ENCODE data around the gene VASH2.
A peak's percentile ranks its signal among the peaks of the same experiment; 100 is the strongest.
"Not testable (repeated sequence)": the region's sequence is repeated elsewhere in the genome, so short reads cannot be mapped to it uniquely, and the experiment has no call there.

VASH2 gene

GRCh38 chr1:212950243-212951125 is at the start of gene VASH2:
TSS of gene VASH2 (plus strand) at chr1:212950541. CDS start at chr1:212951543, 1,002 bp downstream.
- peak; percentile 90 for FAIRE-seq

GRCh38 chr1:212901290-212901689 is 49.1 kb upstream of the VASH2 start:
- no peak for FAIRE-seq

- no peak for FAIRE-seq
Observed at GRCh38 chr1:212902054-212902453, 48.3 kb upstream of the VASH2 start.

GRCh38 chr1:212903664-212904063 is 46.7 kb upstream of the VASH2 start:
- FAIRE-seq: no peak

- not testable (repeated sequence) for FAIRE-seq
Observed at GRCh38 chr1:212908071-212908470, 42.3 kb upstream of the VASH2 start.

- no peak for FAIRE-seq
Observed at GRCh38 chr1:212908971-212909370, 41.4 kb upstream of the VASH2 start.

- FAIRE-seq: no peak
Observed at GRCh38 chr1:212909652-212910063, 40.7 kb upstream of the VASH2 start.

- not testable (repeated sequence) for FAIRE-seq
Observed at GRCh38 chr1:212910213-212910612, 40.1 kb upstream of the VASH2 start.

GRCh38 chr1:212913638-212914037 is 36.7 kb upstream of the VASH2 start:
- FAIRE-seq: not testable (repeated sequence)

- FAIRE-seq: not testable (repeated sequence)
Observed at GRCh38 chr1:212914110-212914509, 36.2 kb upstream of the VASH2 start.

- no peak for FAIRE-seq
Observed at GRCh38 chr1:212914789-212915188, 35.6 kb upstream of the VASH2 start.

- no peak for FAIRE-seq
Observed at GRCh38 chr1:212915245-212916091, 34.9 kb upstream of the VASH2 start.

GRCh38 chr1:212916481-212917133 is 33.7 kb upstream of the VASH2 start:
- FAIRE-seq: no peak

- no peak for FAIRE-seq
Observed at GRCh38 chr1:212917134-212917485, 33.2 kb upstream of the VASH2 start.

- FAIRE-seq: no peak
Observed at GRCh38 chr1:212917858-212918257, 32.5 kb upstream of the VASH2 start.

- no peak for FAIRE-seq
Observed at GRCh38 chr1:212918824-212919223, 31.5 kb upstream of the VASH2 start.

GRCh38 chr1:212920246-212920645 is 30.1 kb upstream of the VASH2 start:
- no peak for FAIRE-seq

- FAIRE-seq: no peak
Observed at GRCh38 chr1:212920896-212921295, 29.4 kb upstream of the VASH2 start.

GRCh38 chr1:212922016-212922415 is 28.3 kb upstream of the VASH2 start:
- FAIRE-seq: no peak

GRCh38 chr1:212926372-212926771 is 24.0 kb upstream of the VASH2 start:
- no peak for FAIRE-seq

- FAIRE-seq: no peak
Observed at GRCh38 chr1:212928323-212929291, 21.7 kb upstream of the VASH2 start.

All from G401.6 (cell line).